GM12878 (cell line): ENCODE measurements around the gene SPINK4. TPM values are rescaled to one million over a fixed set of nuclear protein-coding genes. Genes with fewer than 3 reads are reported as not detected.
A peak's percentile ranks its signal among the peaks of the same experiment; 100 is the strongest.

Source experiments
- BHLHE40 ChIP-seq, 2 experiments: fragments of 450-650 bp in 1 of 2; IDR thresholded peaks; 2 replicates each; pipeline ENCODE4 v1.6.1; 2011 to 2017; ENCODE audit warnings: low read depth in 2 of 2, borderline replicate concordance in 1 of 2, improper control_type of control experiment in 1 of 2, low read length in 1 of 2, mild to moderate bottlenecking in 1 of 2
- CBFB ChIP-seq: IDR thresholded peaks from 2 replicates; pipeline ENCODE4 v1.6.1; 2016; ENCODE audit warnings: antibody characterized with exemption, low read depth
- CEBPB ChIP-seq, 2 experiments: fragments of 150-350 bp in 1 of 2; IDR thresholded peaks; 2 replicates each; pipeline ENCODE4 v1.6.1; 2012 to 2014; ENCODE audit warnings: low read depth in 2 of 2, low read length in 2 of 2, borderline replicate concordance in 1 of 2, inconsistent platforms in 1 of 2
- CREM ChIP-seq: IDR thresholded peaks from 2 replicates; pipeline ENCODE4 v1.6.1; 2014; ENCODE audit warnings: antibody characterized with exemption, low read depth
- E2F4 ChIP-seq: IDR thresholded peaks from 2 replicates; pipeline ENCODE4 v1.6.1; 2012; ENCODE audit warnings: low read depth, low read length, improper control_type of control experiment
- FOS ChIP-seq: IDR thresholded peaks from 3 replicates; pipeline ENCODE4 v1.6.1; 2011; ENCODE audit warnings: borderline replicate concordance; ENCODE audit not compliant: insufficient read length; ENCODE audit errors: extremely low read depth
- HDAC2 ChIP-seq: fragments of 200-600 bp; sonication (generic); IDR thresholded peaks from 2 replicates; pipeline ENCODE4 v1.6.1; 2017
- HDGF ChIP-seq: fragments of 450-650 bp; IDR thresholded peaks from 2 replicates; pipeline ENCODE4 v1.6.1; 2016; ENCODE audit warnings: antibody characterized with exemption
- HSF1 ChIP-seq: fragments of 150-350 bp; IDR thresholded peaks from 2 replicates; pipeline ENCODE4 v1.6.1; 2014; ENCODE audit warnings: mild to moderate bottlenecking, low read depth, low read length
- NR2C1 ChIP-seq: fragments of 450-650 bp; IDR thresholded peaks from 2 replicates; pipeline ENCODE4 v1.6.1; 2017; ENCODE audit warnings: antibody characterized with exemption, mild to moderate bottlenecking, moderate library complexity
- NR2F1 ChIP-seq: fragments of 450-650 bp; conservative IDR thresholded peaks from 2 replicates; pipeline ENCODE4 v1.6.1; 2017; ENCODE audit warnings: mild to moderate bottlenecking
- PAX8 ChIP-seq: fragments of 450-650 bp; IDR thresholded peaks from 2 replicates; pipeline ENCODE4 v1.6.1; 2017; ENCODE audit warnings: mild to moderate bottlenecking, moderate library complexity
- RELB ChIP-seq: fragments of 450-650 bp; IDR thresholded peaks from 2 replicates; pipeline ENCODE4 v1.6.1; 2017; ENCODE audit warnings: low read depth, mild to moderate bottlenecking, moderate library complexity
- SIN3A ChIP-seq: IDR thresholded peaks from 2 replicates; pipeline ENCODE4 v1.6.1; 2012; ENCODE audit warnings: low read depth, low read length, improper control_type of control experiment
- SP1 ChIP-seq: IDR thresholded peaks from one replicate; pipeline ENCODE4 v1.6.1; 2011; ENCODE audit warnings: low read depth, low read length
- TCF7 ChIP-seq: IDR thresholded peaks from 2 replicates; pipeline ENCODE4 v1.6.1; 2014; ENCODE audit warnings: antibody characterized with exemption, borderline replicate concordance
- ZBTB40 ChIP-seq: fragments of 450-650 bp; IDR thresholded peaks from 2 replicates; pipeline ENCODE4 v1.6.1; 2016; ENCODE audit warnings: mild to moderate bottlenecking, moderate library complexity, borderline replicate concordance
- ZNF687 ChIP-seq: fragments of 450-650 bp; IDR thresholded peaks from 2 replicates; pipeline ENCODE4 v1.6.1; 2017; ENCODE audit warnings: mild to moderate bottlenecking, moderate library complexity
- polyA plus RNA-seq, 11 experiments: library from polyadenylated mRNA; depleted of rRNA in 4 of 11; unstranded in 6 of 11; stranded (reverse) in 5 of 11; fragments of >200 nt; fragmentation: Nextera tagmentation in 4 of 11; fragmentation: Illumina TruSeq in 1 of 11; extraction: Ambion mirVana in 4 of 11; extraction: Trizol in 1 of 11; gene quantifications; 1 replicate in 1 of 11; 2 replicates in 10 of 11; pipeline versions ENCODE4 v1.2.1 to v1.2.3, GENCODE V29; 2011 to 2016; ENCODE audit warnings: inconsistent platforms in 2 of 11, missing spikeins in 2 of 11, low read depth in 1 of 11
- total RNA-seq, 4 experiments: library from RNA; depleted of rRNA in 3 of 4; stranded (reverse); fragments of >200 nt in 3 of 4; fragmentation: Illumina TruSeq in 1 of 4; extraction: Trizol in 1 of 4; gene quantifications; 2 replicates each; pipeline versions ENCODE4 v1.2.1 to v1.2.3, GENCODE V29; 2013 to 2021

SPINK4 gene
- total and polyA plus RNA-seq, 10 of the 15 experiments (the other 5 are each of a cell fraction or from before 2014, with no cell fraction given) = not detected

- no peak for TF ChIP-seq FOS
- TF ChIP-seq CREM = peak; percentile 97
- TF ChIP-seq E2F4 = no peak
- no peak for TF ChIP-seq HSF1
- no peak for TF ChIP-seq ZBTB40
- no peak for TF ChIP-seq PAX8
- no peak for TF ChIP-seq HDGF
- TF ChIP-seq RELB = peak; percentile 63
- no peak for TF ChIP-seq TCF7
- no peak for TF ChIP-seq CEBPB (IDR thresholded peaks at IDR 0.05; ENCODE audit: borderline replicate concordance in 1 of 2, low read depth in 2 of 2, low read length in 2 of 2)
- no peak for TF ChIP-seq ZNF687
- TF ChIP-seq BHLHE40 (IDR thresholded peaks at IDR 0.05; ENCODE audit: borderline replicate concordance in 1 of 2, low read depth in 2 of 2, low read length in 1 of 2) = peak; percentile 40 to 68; a peak in 2 of 4 replicates
- no peak for TF ChIP-seq SIN3A
- TF ChIP-seq NR2F1 = no peak; the same call in 1 of the 2 replicates
- TF ChIP-seq NR2C1 = no peak
- TF ChIP-seq HDAC2 = no peak
- TF ChIP-seq SP1 = peak; percentile 75
- peak; percentile 84 for TF ChIP-seq CBFB
Observed at GRCh38 chr9:33202552-33203201, 37.3 kb upstream of the SPINK4 start (continued).
